GDM1 (cell line): Measurements from ENCODE around the gene PCDH9.

Source experiments
- DNase-seq: peaks from one replicate; lab custom pipeline; 2025; lab: John Stamatoyannopoulos, UW

PCDH9 gene

DNA sequence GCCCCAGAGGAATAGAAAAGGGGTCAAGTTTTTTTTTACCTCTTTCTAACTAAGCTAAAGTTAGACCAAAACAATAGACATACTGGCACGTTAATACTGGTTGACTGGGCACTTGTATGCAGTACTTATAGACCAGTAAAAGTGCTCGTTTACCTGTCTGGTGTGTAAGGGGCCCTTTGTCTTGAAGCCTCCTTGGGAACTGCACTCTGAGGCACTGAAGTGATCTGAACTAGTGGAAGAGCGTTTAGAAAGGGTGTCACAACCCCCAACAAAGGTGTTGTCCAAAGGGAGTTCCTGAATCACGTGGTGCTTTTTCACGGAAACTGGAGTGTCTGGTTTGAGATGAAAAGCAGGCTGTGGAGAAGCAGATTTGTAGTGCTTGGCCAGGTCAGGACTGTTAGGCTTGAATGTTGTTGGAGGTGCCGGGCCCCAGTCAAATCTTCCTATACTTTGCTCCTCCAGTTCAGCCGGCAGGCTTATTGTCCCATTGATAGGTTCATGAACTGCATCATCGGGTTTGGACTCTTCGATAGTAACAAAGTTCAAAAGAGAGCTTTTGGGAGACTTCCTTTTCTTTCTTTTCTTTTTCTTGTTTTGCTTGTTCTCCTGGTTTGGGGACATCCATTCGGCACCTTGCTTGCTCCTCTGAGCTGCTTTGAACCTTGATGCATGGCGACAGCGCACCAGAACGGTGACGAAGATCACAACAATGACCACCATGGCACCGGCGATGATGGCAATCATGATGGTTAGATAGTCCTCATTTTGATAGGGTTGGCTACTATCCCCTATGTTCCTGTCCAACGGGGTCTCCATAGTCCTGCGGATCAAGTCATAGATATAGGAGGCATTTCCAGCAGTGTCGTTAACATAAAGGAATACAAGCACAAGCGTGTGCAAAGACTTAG is 4.6 kb downstream of the PCDH9 start:
- DNase-seq, result no peak

DNA sequence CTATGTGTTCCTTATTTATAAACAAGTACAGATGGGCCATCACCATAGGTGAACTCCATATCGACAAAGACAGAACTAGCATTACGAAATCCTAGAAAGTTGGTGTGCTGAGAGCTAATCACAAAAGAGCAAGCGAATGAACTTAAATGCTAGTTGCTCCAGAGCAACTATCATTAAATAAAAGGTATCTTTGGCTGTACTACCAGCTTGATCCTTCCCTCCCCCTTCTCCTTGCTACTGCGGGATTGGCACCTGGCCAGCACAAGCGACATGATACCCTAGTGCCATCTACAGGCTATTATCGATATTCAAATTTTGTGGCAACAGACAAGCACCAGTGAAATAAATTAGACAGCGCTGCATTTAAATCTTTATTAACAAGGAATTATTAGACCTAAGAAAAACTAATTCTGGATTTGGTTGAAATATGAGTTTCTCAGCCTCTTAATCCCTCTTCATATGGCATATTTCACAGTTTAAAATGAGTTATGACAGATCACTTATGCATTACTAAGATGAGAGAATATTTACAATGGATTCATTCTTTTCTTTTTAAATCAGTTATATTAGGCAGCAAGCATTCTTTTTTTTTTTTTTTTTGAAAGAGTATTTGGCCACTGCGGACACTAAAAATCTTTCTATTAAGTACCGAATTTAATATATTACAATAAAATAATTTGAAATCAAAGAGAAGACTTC is 5.8 kb downstream of the PCDH9 start:
- DNase-seq, result peak; percentile 34

DNA sequence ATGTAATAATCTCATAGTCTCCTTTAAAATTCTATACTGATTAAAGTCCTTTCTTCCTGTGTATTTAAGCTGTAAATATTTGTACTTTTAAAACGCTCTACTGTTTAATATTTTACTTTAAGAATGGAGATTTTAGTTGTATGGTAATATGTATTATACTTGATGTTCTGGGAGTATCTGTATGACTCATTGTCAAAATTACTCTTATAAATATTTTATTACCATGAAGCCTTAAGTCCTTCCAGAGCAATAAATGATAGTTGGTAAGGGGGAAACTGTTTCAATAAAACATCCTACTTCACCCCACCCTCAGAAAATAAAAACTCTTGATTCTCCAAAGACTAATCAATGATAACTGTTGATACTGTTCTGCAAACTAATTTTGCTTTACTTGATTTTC is 6.4 kb downstream of the PCDH9 start:
- no peak for DNase-seq

DNA sequence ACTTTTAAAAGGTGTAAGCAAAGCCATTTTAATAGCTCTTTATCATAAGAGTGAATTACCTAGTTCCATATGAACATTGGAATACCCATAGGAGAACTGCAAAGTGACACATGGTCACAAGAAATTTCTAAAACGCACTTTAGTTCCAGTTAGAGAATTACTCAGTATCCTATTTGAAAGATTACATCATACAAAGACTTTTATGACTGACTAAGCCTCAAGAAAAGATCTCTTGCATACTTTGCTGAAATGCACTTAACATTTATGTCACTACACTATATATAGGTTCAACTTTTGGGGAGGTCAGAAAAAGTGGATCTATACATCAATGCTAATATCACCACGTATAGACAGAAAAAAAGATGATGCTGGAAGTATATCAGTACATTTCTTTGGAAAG is 7.1 kb downstream of the PCDH9 start:
- DNase-seq, result no peak

DNA sequence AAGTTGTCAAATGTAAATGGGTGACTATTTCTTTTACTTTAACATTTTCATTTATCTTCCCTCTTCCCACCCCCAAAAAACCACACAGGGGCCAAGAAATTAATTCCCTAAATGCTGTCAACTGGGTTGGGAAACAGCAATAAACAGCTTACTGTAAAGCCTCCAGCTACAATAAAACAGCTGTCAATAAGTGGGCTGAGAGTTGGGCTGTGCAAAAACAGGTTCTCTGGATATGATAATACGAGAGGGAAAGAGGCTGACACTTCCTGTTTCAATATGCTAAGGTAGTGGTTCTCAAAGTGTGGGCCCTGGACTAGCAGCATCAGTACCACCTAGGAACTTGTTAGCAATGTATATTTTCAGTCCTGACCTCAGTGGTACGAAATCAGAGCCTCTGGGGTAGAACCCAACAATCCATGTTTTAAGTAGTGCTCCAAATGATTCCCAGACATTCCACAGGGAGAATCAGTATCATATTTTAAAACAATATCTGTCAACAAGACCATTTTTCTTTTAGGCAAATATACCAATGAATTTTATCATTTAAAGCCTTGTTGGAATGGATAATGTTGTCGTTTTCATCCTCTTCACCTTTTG is 8.4 kb downstream of the PCDH9 start:
- DNase-seq, result no peak

DNA sequence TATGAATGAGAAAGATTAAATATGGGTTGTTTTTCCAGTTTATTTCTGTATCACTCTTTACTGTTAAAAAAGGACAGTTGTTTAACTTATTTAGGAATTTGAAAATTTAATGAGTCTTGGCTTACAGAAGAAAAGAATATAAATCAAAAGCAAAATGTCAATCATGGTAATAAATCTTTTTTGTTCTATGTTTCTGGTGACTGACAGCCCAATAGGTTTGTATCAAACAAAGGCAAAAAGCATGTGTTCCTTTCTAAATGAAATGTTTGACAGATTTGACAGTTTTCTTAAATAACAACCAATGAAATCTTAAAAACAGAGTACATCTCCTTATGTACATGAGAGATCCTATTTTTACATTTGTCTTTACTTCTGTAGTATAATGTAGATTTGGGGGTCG is 11.0 kb downstream of the PCDH9 start:
- no peak for DNase-seq

DNA sequence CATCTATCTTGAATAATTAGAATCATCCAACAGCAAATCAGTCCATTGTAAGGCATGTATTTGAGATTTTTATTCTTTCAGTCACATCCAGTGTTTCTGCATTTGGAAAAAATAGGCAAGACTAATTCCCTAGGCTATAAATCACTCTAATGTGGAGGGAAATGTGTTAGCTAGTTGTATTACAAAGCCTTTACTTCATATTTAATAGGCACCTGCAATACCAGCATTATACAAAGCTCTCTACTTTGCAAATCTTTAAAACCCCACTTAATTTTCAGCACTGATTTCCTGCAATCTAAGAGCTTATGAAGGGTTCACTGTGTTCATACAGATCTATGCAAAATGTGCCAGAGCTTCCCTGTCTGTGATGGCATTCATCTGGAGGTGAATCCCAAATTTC is 12.3 kb downstream of the PCDH9 start:
- DNase-seq, result no peak

DNA sequence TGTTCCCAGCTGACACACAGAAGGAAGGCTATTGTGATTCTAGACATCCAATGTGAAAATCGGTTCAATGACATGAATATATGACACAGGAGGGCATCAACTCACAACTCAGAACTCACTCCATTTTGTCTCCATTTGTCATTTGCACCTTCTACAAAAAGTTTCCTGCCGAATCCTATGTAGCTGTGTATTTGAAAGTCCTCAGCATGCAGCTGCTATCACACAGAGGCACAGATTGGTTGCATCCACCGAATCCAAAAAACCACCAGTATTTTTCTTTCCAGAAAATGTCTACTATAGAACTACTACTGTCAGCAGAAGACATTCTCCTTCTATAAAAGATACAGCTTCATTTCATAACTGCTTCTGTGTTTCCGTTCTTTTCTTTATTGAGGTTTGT is 13.3 kb downstream of the PCDH9 start:
- DNase-seq, result no peak

DNA sequence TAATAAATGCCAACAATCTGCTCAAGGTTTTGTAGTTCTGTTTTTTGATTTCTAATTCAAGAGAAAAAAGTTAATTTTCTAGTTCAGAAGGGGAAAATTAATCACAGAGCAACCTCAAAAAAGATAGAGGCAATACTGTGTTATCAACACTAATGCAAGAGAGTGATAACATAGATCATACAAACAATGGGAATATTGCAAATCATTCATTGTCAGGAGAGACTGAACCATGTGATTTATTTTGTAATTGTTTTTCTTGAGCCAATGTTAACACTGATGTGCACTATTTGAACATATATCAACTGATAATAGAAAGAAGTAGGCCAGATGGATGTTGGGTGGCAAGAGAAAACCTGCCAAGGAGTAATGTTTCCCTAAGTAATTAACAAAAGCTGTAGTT is 19.9 kb downstream of the PCDH9 start:
- no peak for DNase-seq

DNA sequence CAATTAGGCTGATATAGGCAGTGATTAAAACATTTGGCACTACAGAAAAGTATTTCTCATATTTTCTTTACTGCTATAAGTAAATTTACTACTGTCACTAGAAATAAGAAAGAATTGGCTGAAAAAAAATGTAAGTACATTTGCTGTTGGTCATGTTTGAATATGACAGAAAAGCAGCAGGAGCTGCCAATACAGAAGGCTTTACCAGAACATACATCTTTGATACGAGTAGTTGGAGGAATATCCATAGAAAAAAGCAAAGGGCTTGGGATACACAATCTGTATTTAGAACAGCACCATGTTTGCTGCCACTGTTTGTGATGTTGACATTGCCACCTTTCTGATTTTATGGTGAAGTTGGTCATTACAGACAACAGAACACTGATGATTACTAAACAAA is 21.6 kb downstream of the PCDH9 start:
- DNase-seq, result no peak

DNA sequence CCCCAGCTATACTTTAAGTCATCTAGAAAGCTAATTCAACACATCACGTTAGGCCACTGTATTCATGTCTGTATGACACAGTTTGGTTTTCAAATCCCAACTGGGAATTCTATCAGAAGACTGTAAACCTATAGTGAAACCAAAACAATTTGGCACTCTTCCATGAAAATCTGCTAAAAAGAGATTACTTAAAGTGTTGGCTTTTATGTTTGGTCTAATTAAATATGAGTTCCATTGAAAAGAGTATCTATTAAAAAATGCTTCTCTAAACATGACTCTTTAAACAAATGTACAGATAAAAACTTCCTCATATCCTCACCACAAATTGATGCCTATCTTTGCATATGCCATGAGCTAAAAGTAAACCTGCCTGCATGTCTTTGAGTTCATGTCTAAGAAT is 25.4 kb downstream of the PCDH9 start:
- DNase-seq, result no peak

DNA sequence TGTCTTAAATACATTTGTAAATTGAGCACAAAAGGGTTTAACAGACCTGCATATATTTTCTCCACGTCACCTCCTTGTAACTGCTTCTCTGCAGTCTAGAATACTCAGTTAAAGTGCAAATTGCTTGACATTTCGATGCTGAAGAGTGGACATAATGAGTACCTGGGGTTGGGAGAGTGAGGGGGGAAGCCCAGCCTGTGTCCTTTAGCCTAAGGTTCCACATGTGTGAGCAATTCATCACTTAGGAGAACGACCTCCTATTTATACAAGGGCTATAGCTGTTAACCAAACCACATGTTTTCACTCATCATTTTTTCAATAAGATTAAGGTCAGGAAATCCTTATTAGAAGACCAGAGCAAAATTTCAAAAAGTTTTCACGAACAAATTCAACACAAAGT is 29.5 kb downstream of the PCDH9 start:
- DNase-seq, result no peak

DNA sequence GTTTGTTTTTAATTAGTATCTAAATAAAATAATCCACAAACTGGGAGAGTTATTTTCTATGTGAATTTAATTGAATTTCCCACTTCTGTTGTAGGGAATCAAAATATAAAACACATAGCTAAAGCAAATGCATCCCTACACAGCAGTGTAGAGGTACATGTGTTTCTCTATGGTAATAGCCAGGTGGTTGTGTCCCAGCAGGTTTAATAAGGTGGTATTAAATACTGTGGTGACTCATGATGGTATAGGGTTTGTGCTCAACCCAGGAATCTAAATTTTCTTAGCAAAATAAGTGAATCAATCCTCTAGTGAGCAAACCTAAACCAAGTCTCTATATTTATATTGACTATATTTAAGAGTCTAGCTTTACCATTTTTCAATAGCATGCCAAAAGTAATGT is 30.0 kb downstream of the PCDH9 start:
- DNase-seq, result no peak

DNA sequence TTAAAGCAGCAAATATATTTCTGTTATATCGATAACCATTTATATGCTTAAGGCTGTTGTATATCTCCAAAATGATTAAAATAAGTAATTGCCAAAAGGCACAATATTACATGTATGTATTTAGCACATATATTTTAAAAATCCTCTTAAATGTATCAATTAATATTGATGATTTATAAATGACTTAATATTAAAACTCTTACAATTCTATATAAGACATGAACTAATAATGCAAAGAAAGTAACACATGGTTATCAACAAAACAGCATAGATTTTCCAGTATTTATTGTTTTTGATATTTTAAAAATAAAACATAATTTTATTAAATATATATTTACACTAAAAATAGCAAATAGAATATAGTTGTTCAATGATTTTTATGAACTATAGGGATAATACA is 32.4 kb downstream of the PCDH9 start:
- DNase-seq, result no peak

DNA sequence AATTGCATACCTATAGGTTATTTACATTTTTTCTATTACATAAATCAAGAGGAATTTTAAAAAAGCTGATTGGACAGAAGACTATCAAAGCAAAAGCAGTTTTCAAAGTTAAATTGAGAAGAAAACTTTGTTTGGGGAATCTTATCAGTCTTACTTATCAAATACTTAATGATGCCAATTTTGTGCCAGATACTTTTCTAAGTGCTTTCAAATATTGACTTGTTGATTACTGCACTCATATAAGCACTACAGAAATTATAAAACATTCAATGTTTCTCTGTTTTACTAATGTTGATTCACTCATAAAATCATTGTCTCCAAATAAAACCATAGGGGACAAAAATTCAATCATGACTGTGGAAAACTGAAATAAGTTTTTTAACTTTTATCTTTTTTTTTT is 36.2 kb downstream of the PCDH9 start:
- no peak for DNase-seq

DNA sequence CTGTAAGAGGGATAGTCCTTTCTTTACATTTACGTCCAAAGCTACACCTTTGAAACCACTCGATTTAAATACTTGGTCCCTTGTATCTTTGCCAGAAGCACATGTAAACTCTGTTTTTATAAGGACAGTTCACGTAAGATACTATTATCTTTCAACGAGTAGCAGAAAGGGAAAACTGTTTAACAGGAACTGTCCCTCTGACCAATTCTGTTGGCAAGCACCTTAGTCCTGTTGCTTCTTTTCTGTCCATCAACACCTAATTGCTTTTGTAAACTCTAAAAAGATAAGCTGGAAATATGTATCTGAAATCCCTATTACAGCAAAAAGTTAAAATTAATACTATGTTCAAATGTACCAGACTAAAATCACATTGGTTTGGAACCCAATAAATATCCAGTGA is 37.4 kb downstream of the PCDH9 start:
- DNase-seq, result no peak

DNA sequence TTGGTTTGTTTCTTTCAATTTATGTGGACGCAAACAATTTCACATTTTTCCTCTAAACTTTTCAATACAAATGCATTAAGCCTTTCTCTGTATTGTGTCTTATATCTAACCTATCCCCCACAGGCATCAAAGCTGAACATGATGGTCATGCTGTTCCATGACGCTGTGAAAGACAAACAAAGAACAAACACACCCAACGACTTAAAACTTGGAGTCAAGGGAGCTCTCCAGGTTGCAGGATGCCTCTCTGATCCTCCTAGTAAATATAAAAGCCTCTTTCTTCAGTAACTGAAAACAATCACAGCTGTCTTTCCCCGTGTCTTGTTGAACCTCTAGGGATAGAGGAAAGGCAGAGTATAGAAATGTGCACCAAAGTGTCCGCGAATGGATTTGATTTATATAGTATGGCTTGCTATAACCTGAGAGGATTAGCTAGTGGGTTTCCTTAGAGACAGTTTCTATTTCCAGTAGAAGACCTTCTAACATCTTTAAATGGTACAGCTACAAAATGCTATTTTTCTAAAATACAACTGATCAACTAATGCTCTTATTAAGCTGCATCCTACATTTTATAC is 43.1 kb downstream of the PCDH9 start:
- DNase-seq, result no peak

DNA sequence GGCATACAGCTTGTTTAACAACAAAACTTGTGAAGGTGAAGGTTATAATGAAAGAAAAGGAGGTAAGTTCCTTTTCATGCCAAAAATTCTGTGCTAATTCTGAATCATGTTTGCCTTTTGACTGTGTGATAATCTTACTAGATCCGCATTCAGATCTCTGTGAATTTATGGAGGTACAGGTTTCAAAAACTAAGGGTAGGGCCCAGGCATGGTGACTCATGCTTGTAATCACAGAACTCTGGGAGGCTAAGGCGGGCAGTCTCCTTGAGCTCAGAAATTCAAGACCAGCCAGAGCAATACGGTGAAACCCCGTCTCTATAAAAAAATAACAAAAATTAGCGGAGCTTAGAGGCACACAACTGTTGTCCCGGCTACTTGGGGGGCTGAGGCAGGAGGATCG is 45.9 kb downstream of the PCDH9 start:
- DNase-seq, result no peak

DNA sequence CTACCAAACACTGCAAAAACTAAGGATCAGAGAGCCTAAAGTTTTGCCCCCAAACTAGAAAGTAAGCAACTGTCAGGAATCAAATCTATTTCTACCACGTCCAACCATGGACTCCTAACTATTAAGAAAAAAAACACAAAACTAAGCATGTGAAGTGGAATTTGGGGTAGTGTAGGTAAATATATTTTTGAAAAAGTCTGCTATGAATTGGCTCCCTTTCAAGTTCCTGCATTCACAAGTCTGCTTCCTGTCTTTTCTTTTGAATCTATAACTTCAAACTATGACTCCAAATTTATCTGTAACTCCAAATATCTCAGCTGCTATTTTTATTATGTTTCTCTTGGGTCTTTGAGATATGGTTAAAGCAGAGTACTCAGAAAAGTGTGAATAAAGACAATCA is 47.0 kb downstream of the PCDH9 start:
- no peak for DNase-seq

DNA sequence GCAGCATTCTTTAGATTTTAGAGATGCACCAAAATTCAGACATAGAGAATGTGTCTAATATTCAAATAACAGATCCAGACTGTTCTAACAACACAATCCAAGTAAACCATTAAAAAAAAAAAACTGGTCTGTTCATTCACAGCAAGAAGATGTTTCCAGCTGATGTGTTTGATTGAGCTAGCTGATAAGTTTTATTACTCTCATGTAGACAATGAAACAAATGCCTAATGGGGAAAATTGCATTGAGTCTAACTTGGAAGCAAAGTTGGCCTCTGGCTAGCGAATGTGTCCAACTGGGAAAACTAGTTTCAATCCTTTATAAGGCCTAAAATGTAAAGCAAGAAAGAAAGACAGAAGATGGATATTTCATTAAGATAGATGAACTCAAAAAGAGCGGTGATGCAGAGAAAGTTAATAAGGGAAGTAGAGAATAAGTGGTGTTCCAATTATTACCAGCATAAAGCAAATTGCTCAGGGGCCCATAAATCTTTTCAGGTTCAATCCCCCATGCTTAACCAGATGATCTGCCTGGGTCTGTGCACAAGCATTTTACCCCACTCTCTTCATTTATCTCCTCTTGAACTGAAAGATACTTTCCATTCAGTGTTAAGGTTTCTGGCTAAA is 54.2 kb downstream of the PCDH9 start:
- no peak for DNase-seq

DNA sequence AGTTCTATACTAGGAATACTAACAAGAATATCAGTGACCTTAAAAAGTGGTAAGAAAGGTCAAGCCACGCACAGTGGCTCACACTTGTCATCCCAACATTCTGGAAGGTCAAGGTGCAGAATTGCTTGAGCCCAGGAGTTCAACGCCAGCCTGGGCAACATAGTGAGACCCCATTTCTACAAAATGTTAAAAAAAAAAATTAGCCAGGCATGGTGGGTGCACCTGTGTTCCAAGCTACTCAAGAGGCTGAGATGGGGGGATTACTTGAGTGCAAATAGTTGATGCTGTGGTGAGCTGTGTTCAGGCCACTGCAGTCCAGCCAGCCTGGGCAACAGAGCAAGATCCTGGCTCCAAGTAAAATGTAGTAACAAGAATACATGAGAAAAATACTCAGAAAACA is 61.8 kb downstream of the PCDH9 start:
- DNase-seq, result no peak

DNA sequence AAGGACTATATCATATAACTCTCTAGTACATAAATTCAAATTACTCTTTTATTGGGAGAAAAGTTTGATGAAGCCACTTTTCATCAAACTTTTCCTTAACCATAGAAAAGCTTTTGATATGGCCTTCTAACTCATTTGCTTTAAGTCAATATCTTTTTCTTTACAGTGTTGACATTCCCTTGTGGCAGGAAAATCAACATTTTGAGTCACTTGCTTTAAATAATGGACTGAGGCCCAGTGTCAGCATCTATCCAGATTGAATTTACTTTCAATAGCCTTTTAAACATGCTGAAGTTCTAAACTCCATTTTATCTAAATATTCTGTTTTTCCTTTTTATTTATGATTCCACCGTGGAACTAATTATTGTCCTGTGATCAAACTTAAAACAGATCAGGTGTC is 62.7 kb downstream of the PCDH9 start:
- DNase-seq, result no peak
